Spleen (tissue), 11 donors: ENCODE results near the gene ABTB2. TPM values are rescaled to one million over a fixed set of nuclear protein-coding genes. Genes with fewer than 3 reads are reported as not detected.

Source experiments
- DNase-seq: peaks from one replicate; pipeline ENCODE4 v3.0.0-alpha.2; 2020
- H3K27ac ChIP-seq, 8 donors: fragments of 200-600 bp; sonication (generic) in 7 of 8; 1 replicate in 4 of 8; 2 replicates in 4 of 8; pipeline versions ENCODE4 v1.5.0 to v1.8.0; 2016 to 2021; ENCODE audit warnings: inconsistent platforms in 4 of 8, mild to moderate bottlenecking in 4 of 8, moderate library complexity in 1 of 8
- H3K27me3 ChIP-seq, 7 donors: fragments of 200-600 bp; sonication (generic) in 6 of 7; replicated peaks in 1 of 7; 1 replicate in 4 of 7; 2 replicates in 3 of 7; pipeline versions ENCODE4 v1.5.0 to v1.8.0; 2016 to 2021; ENCODE audit warnings: inconsistent platforms in 3 of 7, mild to moderate bottlenecking in 1 of 7
- H3K36me3 ChIP-seq, 6 donors: fragments of 200-600 bp; sonication (generic) in 5 of 6; 1 replicate in 4 of 6; 2 replicates in 2 of 6; pipeline versions ENCODE4 v1.5.0 to v1.8.0; 2016 to 2021; ENCODE audit warnings: inconsistent platforms in 2 of 6
- H3K4me1 ChIP-seq, 6 donors: fragments of 200-600 bp; sonication (generic) in 5 of 6; 1 replicate in 3 of 6; 2 replicates in 3 of 6; pipeline versions ENCODE4 v1.5.0 to v1.8.0; 2016 to 2021; ENCODE audit warnings: inconsistent platforms in 3 of 6
- H3K4me3 ChIP-seq, 8 donors: fragments of 200-600 bp; sonication (generic) in 7 of 8; 1 replicate in 4 of 8; 2 replicates in 4 of 8; pipeline versions ENCODE4 v1.5.0 to v1.8.0; 2016 to 2021; ENCODE audit warnings: inconsistent platforms in 4 of 8, mild to moderate bottlenecking in 4 of 8, moderate library complexity in 2 of 8
- H3K9me3 ChIP-seq, 8 donors: fragments of 200-600 bp; sonication (generic) in 7 of 8; 1 replicate in 4 of 8; 2 replicates in 4 of 8; pipeline versions ENCODE4 v1.5.0 to v1.8.0; 2016 to 2021; ENCODE audit warnings: inconsistent platforms in 4 of 8
- CTCF ChIP-seq, 11 experiments: fragments of 200-600 bp in 7 of 11; fragments of 450-650 bp in 4 of 11; sonication (generic) in 4 of 11; IDR thresholded peaks in 8 of 11; conservative IDR thresholded peaks in 3 of 11; 1 replicate in 7 of 11; 2 replicates in 4 of 11; pipeline versions ENCODE4 v1.4.0 to v1.8.0; 2016 to 2021; ENCODE audit warnings: antibody characterized with exemption in 11 of 11, inconsistent platforms in 4 of 11, mild to moderate bottlenecking in 1 of 11
- POLR2A ChIP-seq, 3 donors: fragments of 450-650 bp; IDR thresholded peaks; one replicate each; pipeline ENCODE4 v1.5.1; 2017; ENCODE audit warnings: antibody characterized with exemption in 3 of 3, mild to moderate bottlenecking in 1 of 3
- POLR2AphosphoS5 ChIP-seq, 3 donors: sonication (generic); formaldehyde crosslinking; IDR thresholded peaks; one replicate each; pipeline ENCODE4 v1.5.1; 2017; ENCODE audit warnings: antibody characterized with exemption in 3 of 3
- WGBS, 5 donors: extraction: QIAGEN DNeasy Blood & Tissue Kit in 3 of 5; methylation state at CpG; one replicate each; pipeline versions ENCODE4 v1.1.5 to v1.1.7; 2013 to 2018; 5-methylcytosine and 5-hydroxymethylcytosine counted together
- intact Hi-C: fragments of 100-400 bp; cut with DNase I; formaldehyde crosslinking; loops from one replicate; pipeline ENCODE4 v1.15.0; 2023; ENCODE audit warnings: low total_unique reads
- polyA plus RNA-seq, 3 donors: library from polyadenylated mRNA; stranded (reverse); fragments of 200-250 nt; gene quantifications; one replicate each; pipeline ENCODE4 v1.2.1, GENCODE V29; 2013
- total RNA-seq, 7 donors: library from RNA; depleted of rRNA in 3 of 7; stranded (reverse); fragments of >200 nt in 3 of 7; fragmentation: NEBNext Ultra II Directional in 4 of 7; extraction: Animal tissue kit (Norgen Biotek cat#: 25700) in 4 of 7; gene quantifications; one replicate each; pipeline versions ENCODE4 v1.1.0 to v1.2.1, GENCODE V29; 2016 to 2021
- donor health status: healthy with polysubstance abuse.
- donor health status: DM: no; HTN: no; CAD: no; lungs with moderate emphysema.
- donor health status: DM: no; HTN: no; CAD: no.
- donor health status: Bipolar disorder and iron deficiency.
- donor health status: healthy.
- donor health status: DM: no; HTN: no; CAD: no.
- donor health status: DM: yes; HTN: yes; CAD: no.

The ABTB2 gene
- total and polyA plus RNA-seq, 10 donors = 0.41 to 2.9 (median 1.7) TPM

GRCh38 chr11:34341931-34342533 is 15.8 kb downstream of the ABTB2 start:
- intact Hi-C loops = no loop called here
- 59 to 75% (median 59%) methylated on average over 6 of the region's 6 CpGs for WGBS, 5 donors
- TF ChIP-seq CTCF (IDR thresholded peaks at IDR 0.05 in 8 of 11, conservative IDR thresholded peaks at IDR 0.05 in 3 of 11) (no peak), POLR2A (IDR thresholded peaks at IDR 0.05) (no peak), POLR2AphosphoS5 (IDR thresholded peaks at IDR 0.05) (no peak)
- Histone ChIP-seq H3K27me3 (no peaks in the 10 kb centered on the region), H3K9me3 (no peaks in the 10 kb centered on the region), H3K4me3 (no peak overlapping the region), H3K36me3 (no peaks in the 10 kb centered on the region), H3K4me1 (peaks cover 0 to 19% (median 0%) of the 10 kb centered on the region in 6 donors), H3K27ac (no peak overlapping the region)
- DNase-seq = no peak

GRCh38 chr11:34341096-34341495 is 16.7 kb downstream of the ABTB2 start:
- no peaks in the 10 kb centered on the region for H3K27me3 ChIP-seq
- no peaks in the 10 kb centered on the region for H3K36me3 ChIP-seq
- no peak for DNase-seq
- no peak overlapping the region for H3K27ac ChIP-seq
- WGBS, 5 donors = 80 to 92% (median 83%) methylated on average over 3 of the region's 3 CpGs
- H3K4me3 ChIP-seq = no peak overlapping the region
- TF ChIP-seq POLR2A (IDR thresholded peaks at IDR 0.05) (no peak), POLR2AphosphoS5 (IDR thresholded peaks at IDR 0.05) (no peak), CTCF (IDR thresholded peaks at IDR 0.05 in 8 of 11, conservative IDR thresholded peaks at IDR 0.05 in 3 of 11) (no peak)
- no peaks in the 10 kb centered on the region for H3K9me3 ChIP-seq
- peaks cover 0 to 19% (median 0%) of the 10 kb centered on the region in 6 donors for H3K4me1 ChIP-seq
- intact Hi-C loops = no loop called here

- no peak for DNase-seq
- H3K4me3 ChIP-seq = no peak overlapping the region
- TF ChIP-seq CTCF (IDR thresholded peaks at IDR 0.05 in 8 of 11, conservative IDR thresholded peaks at IDR 0.05 in 3 of 11) = no peak
- no peaks in the 10 kb centered on the region for H3K27me3 ChIP-seq
- no peaks in the 10 kb centered on the region for H3K9me3 ChIP-seq
- intact Hi-C loops = no loop called here
- no peaks in the 10 kb centered on the region for H3K36me3 ChIP-seq
- 84 to 100% (median 93%) methylated on average over 1 of the region's 1 CpG for WGBS, 5 donors
- no peak overlapping the region for H3K27ac ChIP-seq
- peaks cover 0 to 19% (median 0%) of the 10 kb centered on the region in 6 donors for H3K4me1 ChIP-seq
These were observed 17.2 kb downstream of the ABTB2 start for GRCh38 chr11:34340653-34341052.

- intact Hi-C loops = no loop called here
- H3K27me3 ChIP-seq = no peaks in the 10 kb centered on the region
- DNase-seq = no peak
- H3K36me3 ChIP-seq = no peaks in the 10 kb centered on the region
- peak overlapping the region in 5 of 8 donors; percentile 32 to 56 (median 41) for H3K27ac ChIP-seq
- H3K4me1 ChIP-seq = peaks cover 0 to 18% (median 0%) of the 10 kb centered on the region in 6 donors
- H3K9me3 ChIP-seq = no peaks in the 10 kb centered on the region
- whole genome bisulfite sequencing, 5 donors = 38 to 74% (median 57%) methylated on average over 7 of the region's 7 CpGs
- TF ChIP-seq POLR2A (IDR thresholded peaks at IDR 0.05) (no peak), POLR2AphosphoS5 (IDR thresholded peaks at IDR 0.05) (no peak), CTCF (IDR thresholded peaks at IDR 0.05 in 8 of 11, conservative IDR thresholded peaks at IDR 0.05 in 3 of 11) (no peak)
- H3K4me3 ChIP-seq = peak overlapping the region in 1 of 8 donors; percentile 2
These were observed 18.4 kb downstream of the ABTB2 start for GRCh38 chr11:34339149-34340064.
